NCI-H82 (cell line): ENCODE measurements around the gene INPP4B.
A peak's percentile ranks its signal among the peaks of the same experiment; 100 is the strongest.

Experiments used
- DNase-seq: peaks from one replicate; lab custom pipeline; 2025; lab: John Stamatoyannopoulos, UW

The INPP4B gene

DNA sequence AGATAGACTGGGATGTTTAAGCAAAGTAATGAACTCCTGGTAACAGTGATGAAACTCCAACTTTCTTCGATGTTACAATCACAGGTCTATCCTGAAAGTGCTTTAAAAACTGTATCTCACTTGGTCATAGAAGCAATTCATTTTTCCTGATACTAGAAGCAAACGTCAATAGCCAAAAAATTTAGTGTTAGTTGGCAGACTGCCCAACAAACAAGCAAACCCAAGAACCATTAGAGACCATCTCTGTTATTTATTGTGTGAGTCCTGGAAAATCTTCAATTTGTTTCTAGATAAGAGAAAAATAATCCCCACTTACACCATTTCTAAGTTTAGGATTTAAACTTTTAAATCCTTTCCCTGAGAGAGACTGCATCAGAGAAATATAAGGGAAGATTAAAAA, 553.9 kb downstream of the INPP4B start:
- DNase-seq = no peak

- no peak for DNase-seq
Observed at GRCh38 chr4:142291299-142292050, 554.6 kb downstream of the INPP4B start.

GRCh38 chr4:142287371-142287770, 558.7 kb downstream of the INPP4B start:
- DNase-seq = no peak

- no peak for DNase-seq
Observed at GRCh38 chr4:142285222-142285583, 560.9 kb downstream of the INPP4B start.

GRCh38 chr4:142284402-142285221, 561.5 kb downstream of the INPP4B start:
- no peak for DNase-seq

DNA sequence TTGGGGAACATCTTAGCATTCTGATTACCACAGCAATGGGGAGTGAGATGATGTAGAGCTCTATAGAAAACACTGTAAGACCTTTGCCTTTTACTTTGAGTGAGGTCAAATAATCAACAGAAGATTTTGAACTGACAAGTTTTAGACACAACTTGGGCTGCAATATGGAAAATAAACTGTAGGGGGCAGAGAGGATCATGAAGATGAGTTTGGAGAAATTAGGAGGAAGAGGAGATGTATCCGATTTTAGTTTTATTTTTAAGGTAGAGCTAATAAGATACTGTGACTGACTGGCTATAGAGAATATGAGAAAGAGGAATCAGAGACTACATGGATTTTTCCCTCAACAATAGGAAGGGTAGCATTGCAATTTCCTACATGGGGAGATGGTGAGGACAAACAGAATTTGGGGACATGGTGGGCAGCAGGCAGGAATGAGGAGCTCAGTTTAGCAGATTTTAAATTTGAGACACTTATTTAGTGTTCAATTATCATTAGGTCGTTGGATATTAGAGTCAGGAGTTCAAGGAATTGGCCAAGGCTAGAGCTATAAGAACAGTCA, 563.1 kb downstream of the INPP4B start:
- DNase-seq = peak; percentile 31

GRCh38 chr4:142281999-142282398, 564.1 kb downstream of the INPP4B start:
- DNase-seq = no peak

DNA sequence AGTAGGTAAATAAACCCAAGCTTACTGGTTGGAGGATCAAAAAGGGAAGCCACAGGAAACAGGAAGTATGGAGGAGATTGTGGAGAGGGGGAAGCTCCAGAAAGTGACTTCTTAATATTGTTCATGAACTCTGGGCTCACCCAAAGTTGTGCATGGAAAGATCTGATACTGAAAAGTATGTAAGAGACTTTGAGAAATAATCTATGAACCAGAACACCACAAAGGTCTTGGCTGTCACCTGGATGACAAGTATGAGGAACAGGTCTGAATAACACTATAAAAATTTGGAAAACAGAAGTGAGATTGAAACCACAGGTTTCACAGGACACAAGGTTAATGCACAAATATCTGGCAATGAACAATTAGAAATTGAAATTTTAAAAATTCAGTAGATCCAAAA, 567.4 kb downstream of the INPP4B start:
- DNase-seq = no peak

DNA sequence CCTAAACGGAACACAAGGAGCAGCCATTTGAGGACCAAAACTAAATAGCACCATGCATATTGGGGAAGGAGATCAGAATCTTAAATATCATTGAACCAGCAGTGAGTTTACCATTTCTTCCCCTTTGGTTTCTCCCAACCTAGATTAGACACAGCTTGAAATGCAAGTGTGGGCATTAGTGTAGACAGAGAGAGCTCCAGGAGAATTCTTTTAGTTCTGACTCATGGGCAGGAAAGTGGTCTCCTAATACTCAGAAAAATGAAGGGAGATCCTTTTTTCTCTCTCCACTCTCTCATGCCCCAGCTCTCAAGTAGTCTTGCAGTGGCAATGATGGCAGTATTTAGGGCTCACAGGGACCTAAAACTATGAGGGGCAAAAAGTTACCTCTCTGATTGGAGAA, 567.9 kb downstream of the INPP4B start:
- DNase-seq = no peak

GRCh38 chr4:142274137-142274536, 572.0 kb downstream of the INPP4B start:
- DNase-seq = no peak

DNA sequence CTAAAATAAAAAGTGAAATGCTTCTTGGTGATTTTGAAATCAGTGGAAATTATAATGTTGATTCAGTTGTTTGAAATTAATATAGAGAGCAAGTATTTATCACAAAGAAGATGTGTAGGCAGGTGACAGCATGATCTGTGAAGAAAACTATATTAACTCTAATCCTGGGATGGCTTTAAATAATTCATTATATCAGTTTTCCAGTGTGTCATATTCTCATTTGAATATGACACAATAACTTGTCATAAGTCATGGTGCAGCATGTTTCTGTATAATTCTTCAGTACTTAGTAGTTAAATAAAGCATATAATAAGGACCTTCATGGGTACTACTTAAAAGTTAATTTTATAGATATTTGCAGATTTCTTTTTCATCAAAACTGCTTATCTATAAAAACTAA, 573.6 kb downstream of the INPP4B start:
- no peak for DNase-seq

DNA sequence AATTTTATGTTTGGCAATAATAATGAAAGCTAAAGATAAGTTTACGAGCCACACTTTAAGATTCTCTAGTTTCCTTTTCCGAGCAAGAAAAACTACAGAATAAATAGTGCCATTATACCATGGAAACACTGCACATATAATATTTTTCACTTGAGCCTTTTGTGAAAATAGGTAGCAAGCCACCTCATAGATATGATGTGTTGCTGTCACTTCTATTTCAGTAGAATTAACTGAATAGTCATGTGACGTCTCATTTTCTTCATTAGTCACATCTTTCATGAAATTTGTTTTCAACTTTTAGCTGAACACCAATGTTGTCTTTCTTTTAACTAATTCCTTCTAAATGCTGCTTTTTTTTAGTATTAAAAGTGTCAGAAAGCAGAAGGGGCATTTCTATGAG, 574.3 kb downstream of the INPP4B start:
- no peak for DNase-seq

- DNase-seq = no peak
Observed at GRCh38 chr4:142267101-142267500, 579.0 kb downstream of the INPP4B start.

DNA sequence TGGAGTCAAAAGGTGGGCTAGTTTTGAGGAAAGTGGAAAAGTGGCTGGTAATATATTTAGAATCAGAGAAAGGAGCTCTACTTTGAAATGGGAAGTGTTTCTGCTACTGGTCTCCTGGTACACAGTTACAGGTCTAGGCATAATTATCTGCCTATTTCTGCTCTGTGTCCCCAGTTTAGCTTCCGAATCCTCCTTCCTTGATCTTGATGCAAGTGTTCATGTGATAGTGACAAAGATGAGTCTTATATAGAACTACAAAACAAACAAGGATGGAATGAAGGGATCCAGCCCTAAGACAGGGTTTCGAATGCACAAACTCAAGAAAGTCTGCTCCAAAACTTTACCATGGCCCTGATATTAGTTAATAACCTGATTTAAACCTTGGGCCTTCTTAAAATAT, 580.2 kb downstream of the INPP4B start:
- no peak for DNase-seq

DNA sequence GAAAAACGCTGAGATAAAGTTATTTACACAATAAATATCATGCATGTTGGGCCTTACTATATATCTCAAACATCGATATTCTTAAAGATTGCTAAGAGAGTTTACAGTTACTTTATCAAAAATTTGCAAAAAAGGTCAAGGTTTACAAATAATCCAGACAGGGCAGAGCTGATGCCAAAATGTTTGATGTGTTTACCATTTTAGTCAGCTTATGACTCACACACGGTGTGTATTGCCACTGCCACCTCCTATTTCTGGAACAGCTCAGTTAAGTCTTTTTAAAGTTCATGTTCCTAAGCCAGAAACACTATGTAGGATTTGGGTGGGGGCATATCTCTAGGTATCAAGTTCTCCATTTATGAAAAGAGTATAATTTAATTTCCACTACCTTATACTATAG, 580.6 kb downstream of the INPP4B start:
- DNase-seq = no peak

- DNase-seq = no peak
Observed at GRCh38 chr4:142264961-142265360, 581.1 kb downstream of the INPP4B start.

- DNase-seq = peak; percentile 25
Observed at GRCh38 chr4:142262956-142263355, 583.1 kb downstream of the INPP4B start.

DNA sequence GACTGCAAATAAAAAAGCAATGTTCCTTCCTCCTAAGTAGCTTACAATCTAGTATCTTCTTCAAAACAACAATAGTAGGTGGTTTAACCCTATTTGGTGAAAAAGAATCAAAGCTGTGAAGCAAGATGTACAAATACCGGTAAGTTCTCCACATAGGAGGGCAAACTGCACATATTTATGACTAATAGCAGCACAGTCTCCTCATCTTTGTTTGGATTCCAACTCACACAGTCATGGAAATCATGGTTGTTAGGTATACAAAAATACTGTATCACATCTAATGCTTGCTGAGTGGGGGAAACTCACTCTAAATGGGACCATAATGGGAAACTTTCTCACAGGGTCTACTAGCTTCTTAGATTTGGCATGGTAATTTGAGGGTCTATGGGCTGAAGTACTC, 597.2 kb downstream of the INPP4B start:
- no peak for DNase-seq

GRCh38 chr4:142243255-142243654, 602.8 kb downstream of the INPP4B start:
- no peak for DNase-seq

- no peak for DNase-seq
Observed at GRCh38 chr4:142242156-142242555, 603.9 kb downstream of the INPP4B start.

- no peak for DNase-seq
Observed at GRCh38 chr4:142238589-142238988, 607.5 kb downstream of the INPP4B start.

GRCh38 chr4:142236268-142236667, 609.8 kb downstream of the INPP4B start:
- DNase-seq = no peak

DNA sequence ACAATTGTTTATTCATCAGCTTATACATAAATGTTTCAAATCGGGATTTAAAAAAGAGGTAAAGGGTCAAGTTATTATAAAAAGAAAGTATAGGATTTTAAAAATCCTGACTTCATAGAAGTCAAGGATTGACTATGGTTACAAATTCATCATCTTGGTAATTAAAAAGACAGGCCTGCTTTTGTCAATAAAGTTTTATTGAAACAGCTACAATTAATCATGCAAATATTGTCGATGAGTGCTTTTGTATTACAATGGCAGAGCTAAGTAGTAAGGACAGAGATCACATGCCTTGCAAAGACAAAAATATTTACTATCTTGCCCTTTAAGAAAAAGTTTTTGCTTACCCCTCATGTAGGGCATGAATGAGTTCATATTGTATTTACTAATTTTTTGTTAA, 614.3 kb downstream of the INPP4B start:
- no peak for DNase-seq
